Measurements from ENCODE around the gene IDH3B. TPM values are rescaled to one million over a fixed set of nuclear protein-coding genes. Genes with fewer than 3 reads are reported as not detected.

IDH3B gene
- total and polyA plus RNA-seq, 7 experiments from 2014 or later = 101 to 161 (median 107) TPM

GRCh38 chr20:2657674-2658073 lies 6.3 kb downstream of the IDH3B start:
- no peaks in the 10 kb centered on the region for H3K27me3 ChIP-seq (ENCODE audit: control insufficient read depth in 2 of 2, insufficient read depth in 2 of 2, low read length in 2 of 2)
- Mint-ChIP-seq H3K4me1 (peaks cover 20 to 43% (median 36%) of the 10 kb centered on the region in 7 donors), H3K27me3 (no peaks in the 10 kb centered on the region), H3K27ac (peak overlapping the region in 3 of 9 donors; percentile 28 to 74 (median 35)), H3K9me3 (no peaks in the 10 kb centered on the region), H3K36me3 (peaks cover 34 to 71% (median 52%) of the 10 kb centered on the region in 5 donors), H3K4me3 (no peak overlapping the region)
- ATAC-seq (no peak), DNase-seq (no peak)
- H3K9me3 ChIP-seq (ENCODE audit: control insufficient read depth in 2 of 3, low read length in 3 of 3) = no peaks in the 10 kb centered on the region
- peaks cover 49 to 89% (median 59%) of the 10 kb centered on the region in 3 experiments for H3K36me3 ChIP-seq (ENCODE audit: control insufficient read depth in 2 of 3, insufficient read depth in 3 of 3, low read length in 3 of 3)
- H3K4me3 ChIP-seq (ENCODE audit: low read length) = no peak overlapping the region
- H3K27ac ChIP-seq (ENCODE audit: low read depth, low read length) = no peak overlapping the region
- POLR2A ChIA-PET = interaction anchor here (1.8 kb wide), 1 partner anchor 8 kb away, joined by 4 read pairs; no protein-coding TSS in a partner anchor
- H3K4me1 ChIP-seq (ENCODE audit: control insufficient read depth in 2 of 2, insufficient read depth in 2 of 2, low read length in 2 of 2) = peaks cover 17 to 20% of the 10 kb centered on the region in 2 donors
- intact Hi-C loops (cut with micrococcal nuclease) = no loop called here
- CTCF ChIA-PET = interaction anchor here (0.7 kb wide), 1 partner anchor 30 kb away, joined by 3 read pairs; no protein-coding TSS in a partner anchor

- intact Hi-C loops (cut with micrococcal nuclease) = no loop called here
- H3K4me3 Mint-ChIP-seq = peak overlapping the region in 1 of 10 donors; percentile 13
- H3K27ac Mint-ChIP-seq = peak overlapping the region in 2 of 9 donors; percentile 35 to 77
Measured at GRCh38 chr20:2657241-2657640, 6.8 kb downstream of the IDH3B start.

GRCh38 chr20:2656471-2657117 lies 7.4 kb downstream of the IDH3B start:
- H3K4me3 Mint-ChIP-seq = peak overlapping the region in 1 of 10 donors; percentile 13
- Histone ChIP-seq H3K4me3 (ENCODE audit: low read length) (no peak overlapping the region), H3K9me3 (ENCODE audit: control insufficient read depth in 2 of 3, low read length in 3 of 3) (no peaks in the 10 kb centered on the region), H3K27ac (ENCODE audit: low read depth, low read length) (no peak overlapping the region), H3K27me3 (ENCODE audit: control insufficient read depth in 2 of 2, insufficient read depth in 2 of 2, low read length in 2 of 2) (no peaks in the 10 kb centered on the region), H3K4me1 (ENCODE audit: control insufficient read depth in 2 of 2, insufficient read depth in 2 of 2, low read length in 2 of 2) (peaks cover 17 to 20% of the 10 kb centered on the region in 2 donors), H3K36me3 (ENCODE audit: control insufficient read depth in 2 of 3, insufficient read depth in 3 of 3, low read length in 3 of 3) (peaks cover 42 to 79% (median 51%) of the 10 kb centered on the region in 3 experiments)
- CTCF ChIA-PET = no interaction called here
- H3K9me3 Mint-ChIP-seq = no peaks in the 10 kb centered on the region
- peaks cover 20 to 36% (median 27%) of the 10 kb centered on the region in 7 donors for H3K4me1 Mint-ChIP-seq
- no peak for ATAC-seq
- intact Hi-C loops (cut with micrococcal nuclease) = no loop called here
- H3K36me3 Mint-ChIP-seq = peaks cover 26 to 65% (median 43%) of the 10 kb centered on the region in 5 donors
- H3K27ac Mint-ChIP-seq = peak overlapping the region in 3 of 9 donors; percentile 28 to 77 (median 35)
- POLR2A ChIA-PET = interaction anchor here (1.8 kb wide), 1 partner anchor 9 kb away, joined by 4 read pairs; no protein-coding TSS in a partner anchor
- no peak for DNase-seq
- no peaks in the 10 kb centered on the region for H3K27me3 Mint-ChIP-seq

More at GRCh38 chr20:2657241-2657640, 6.8 kb downstream of the IDH3B start:
- Histone ChIP-seq H3K36me3 (ENCODE audit: control insufficient read depth in 2 of 3, insufficient read depth in 3 of 3, low read length in 3 of 3) (peaks cover 49 to 85% (median 58%) of the 10 kb centered on the region in 3 experiments), H3K9me3 (ENCODE audit: control insufficient read depth in 2 of 3, low read length in 3 of 3) (no peaks in the 10 kb centered on the region), H3K4me1 (ENCODE audit: control insufficient read depth in 2 of 2, insufficient read depth in 2 of 2, low read length in 2 of 2) (peaks cover 17 to 20% of the 10 kb centered on the region in 2 donors), H3K27ac (ENCODE audit: low read depth, low read length) (no peak overlapping the region), H3K4me3 (ENCODE audit: low read length) (no peak overlapping the region), H3K27me3 (ENCODE audit: control insufficient read depth in 2 of 2, insufficient read depth in 2 of 2, low read length in 2 of 2) (no peaks in the 10 kb centered on the region)
- DNase-seq (no peak), ATAC-seq (no peak)
- Mint-ChIP-seq H3K4me1 (peaks cover 20 to 41% (median 33%) of the 10 kb centered on the region in 7 donors), H3K9me3 (no peaks in the 10 kb centered on the region), H3K36me3 (peaks cover 32 to 71% (median 49%) of the 10 kb centered on the region in 5 donors), H3K27me3 (no peaks in the 10 kb centered on the region)
- POLR2A ChIA-PET = interaction anchor here (1.8 kb wide), 1 partner anchor 8 kb away, joined by 4 read pairs; no protein-coding TSS in a partner anchor
- CTCF ChIA-PET = no interaction called here

- Mint-ChIP-seq H3K36me3 (peaks cover 20 to 62% (median 37%) of the 10 kb centered on the region in 5 donors), H3K4me3 (peak overlapping the region in 3 of 10 donors; percentile 6 to 92 (median 87)), H3K4me1 (peaks cover 19 to 35% (median 31%) of the 10 kb centered on the region in 7 donors), H3K9me3 (no peaks in the 10 kb centered on the region), H3K27ac (peak overlapping the region in 3 of 9 donors; percentile 29 to 84 (median 36)), H3K27me3 (no peaks in the 10 kb centered on the region)
- Histone ChIP-seq H3K4me1 (ENCODE audit: control insufficient read depth in 2 of 2, insufficient read depth in 2 of 2, low read length in 2 of 2) (peaks cover 22 to 26% of the 10 kb centered on the region in 2 donors), H3K4me3 (ENCODE audit: low read length) (no peak overlapping the region), H3K27ac (ENCODE audit: low read depth, low read length) (no peak overlapping the region), H3K36me3 (ENCODE audit: control insufficient read depth in 2 of 3, insufficient read depth in 3 of 3, low read length in 3 of 3) (peaks cover 41 to 70% (median 45%) of the 10 kb centered on the region in 3 experiments), H3K9me3 (ENCODE audit: control insufficient read depth in 2 of 3, low read length in 3 of 3) (no peaks in the 10 kb centered on the region), H3K27me3 (ENCODE audit: control insufficient read depth in 2 of 2, insufficient read depth in 2 of 2, low read length in 2 of 2) (no peaks in the 10 kb centered on the region)
- intact Hi-C loops (cut with micrococcal nuclease) = no loop called here
- POLR2A ChIA-PET = interaction anchor here (1.1 to 6.8 kb wide), 2 partner anchors 10 to 12 kb away, joined by 3 to 183 read pairs; partner anchors contain the start of gene IDH3B
- no peak for DNase-seq
- CTCF ChIA-PET = interaction anchor here (0.7 to 1.0 kb wide), 2 partner anchors 9 to 11 kb away, joined by 3 read pairs; no protein-coding TSS in a partner anchor
- no peak for ATAC-seq
Measured at GRCh38 chr20:2655331-2656116, 8.5 kb downstream of the IDH3B start.

- Histone ChIP-seq H3K4me1 (ENCODE audit: control insufficient read depth in 2 of 2, insufficient read depth in 2 of 2, low read length in 2 of 2) (peaks cover 22 to 26% of the 10 kb centered on the region in 2 donors), H3K36me3 (ENCODE audit: control insufficient read depth in 2 of 3, insufficient read depth in 3 of 3, low read length in 3 of 3) (peaks cover 41 to 63% (median 43%) of the 10 kb centered on the region in 3 experiments), H3K27ac (ENCODE audit: low read depth, low read length) (no peak overlapping the region), H3K9me3 (ENCODE audit: control insufficient read depth in 2 of 3, low read length in 3 of 3) (no peaks in the 10 kb centered on the region), H3K27me3 (ENCODE audit: control insufficient read depth in 2 of 2, insufficient read depth in 2 of 2, low read length in 2 of 2) (no peaks in the 10 kb centered on the region), H3K4me3 (ENCODE audit: low read length) (no peak overlapping the region)
- peak overlapping the region; percentile 86 to 92 (median 89) for H3K4me3 Mint-ChIP-seq
- ChIA-PET POLR2A (interaction anchor here (0.9 to 6.8 kb wide), 4 partner anchors 11 to 86 kb away, joined by 3 to 183 read pairs (median 12); partner anchors contain the start of gene IDH3B), CTCF (interaction anchor here (0.7 to 1.0 kb wide), 2 partner anchors 8 to 10 kb away, joined by 3 read pairs; no protein-coding TSS in a partner anchor)
- DNase-seq = no peak
- intact Hi-C loops (cut with micrococcal nuclease) = loop anchor here in 1 of 2 donors (5.0 kb wide), 3 partner anchors 392 to 1428 kb away; partner anchors contain the start of genes FKBP1A, MRPS26 and RAD21L1
- ATAC-seq = no peak
- peak overlapping the region in 7 of 9 donors; percentile 10 to 86 (median 58) for H3K27ac Mint-ChIP-seq
- no peaks in the 10 kb centered on the region for H3K9me3 Mint-ChIP-seq
- H3K36me3 Mint-ChIP-seq = peaks cover 16 to 57% (median 35%) of the 10 kb centered on the region in 5 donors
- H3K4me1 Mint-ChIP-seq = peaks cover 17 to 38% (median 35%) of the 10 kb centered on the region in 7 donors
- H3K27me3 Mint-ChIP-seq = no peaks in the 10 kb centered on the region
Measured at GRCh38 chr20:2654831-2655230, 9.2 kb downstream of the IDH3B start.

GRCh38 chr20:2654384-2654822 lies 9.6 kb downstream of the IDH3B start:
- intact Hi-C loops (cut with micrococcal nuclease) = loop anchor here in 1 of 2 donors (5.0 kb wide), 3 partner anchors 393 to 1427 kb away; partner anchors contain the start of genes FKBP1A, MRPS26 and RAD21L1
- H3K4me1 ChIP-seq (ENCODE audit: control insufficient read depth in 2 of 2, insufficient read depth in 2 of 2, low read length in 2 of 2) = peaks cover 22 to 26% of the 10 kb centered on the region in 2 donors
- H3K4me3 Mint-ChIP-seq = peak overlapping the region; percentile 86 to 92 (median 89)
- peak overlapping the region; percentile 27 to 86 (median 59) for H3K27ac Mint-ChIP-seq
- ChIA-PET CTCF (no interaction called here), POLR2A (interaction anchor here (0.9 to 6.8 kb wide), 4 partner anchors 10 to 86 kb away, joined by 3 to 183 read pairs (median 12); partner anchors contain the start of gene IDH3B)
- H3K27ac ChIP-seq (ENCODE audit: low read depth, low read length) = peak overlapping the region; percentile 90
- no peaks in the 10 kb centered on the region for H3K27me3 ChIP-seq (ENCODE audit: control insufficient read depth in 2 of 2, insufficient read depth in 2 of 2, low read length in 2 of 2)
- H3K9me3 Mint-ChIP-seq = no peaks in the 10 kb centered on the region
- ATAC-seq (no peak), DNase-seq (no peak)
- H3K9me3 ChIP-seq (ENCODE audit: control insufficient read depth in 2 of 3, low read length in 3 of 3) = no peaks in the 10 kb centered on the region
- peaks cover 16 to 53% (median 32%) of the 10 kb centered on the region in 5 donors for H3K36me3 Mint-ChIP-seq
- peak overlapping the region; percentile 82 for H3K4me3 ChIP-seq (ENCODE audit: low read length)
- peaks cover 17 to 42% (median 36%) of the 10 kb centered on the region in 7 donors for H3K4me1 Mint-ChIP-seq
- H3K27me3 Mint-ChIP-seq = no peaks in the 10 kb centered on the region
- H3K36me3 ChIP-seq (ENCODE audit: control insufficient read depth in 2 of 3, insufficient read depth in 3 of 3, low read length in 3 of 3) = peaks cover 39 to 58% (median 41%) of the 10 kb centered on the region in 3 experiments

Data from naive thymus-derived CD4-positive, alpha-beta T cell (primary cell).